ENCODE data around the gene OR7G1.
A peak's percentile ranks its signal among the peaks of the same experiment; 100 is the strongest.

OR7G1 gene

GRCh38 chr19:9140159-9140874 is 24.8 kb upstream of the OR7G1 start, which contains the start of gene ZNF317:
Gene ZNF317, plus strand, starts transcription at chr19:9140397. Its CDS starts 15,620 bp downstream, at chr19:9156017.
- Histone ChIP-seq H3K36me3 (ENCODE audit: insufficient read depth, low read length) (peaks cover 30% of the 10 kb centered on the region), H3K9me3 (ENCODE audit: insufficient read depth, low read depth, low read length) (peaks cover 29% of the 10 kb centered on the region), H3K9ac (ENCODE audit: low read depth, low read length) (peak within 1 kb of the TSS; percentile 99), H3K4me1 (ENCODE audit: insufficient read depth, low read length) (no peaks in the 10 kb centered on the region), H3K27me3 (ENCODE audit: insufficient read depth, low read length) (no peaks in the 10 kb centered on the region), H3K27ac (ENCODE audit: low read depth, low read length) (peak within 1 kb of the TSS; percentile 88), H3K4me3 (ENCODE audit: low read length) (peak within 1 kb of the TSS; percentile 98)
- under 1% methylated on average over 42 of the region's 43 CpGs for WGBS

- Histone ChIP-seq H3K36me3 (ENCODE audit: insufficient read depth, low read length) (peaks cover 24% of the 10 kb centered on the region), H3K4me3 (ENCODE audit: low read length) (peak overlapping the region; percentile 98), H3K4me1 (ENCODE audit: insufficient read depth, low read length) (no peaks in the 10 kb centered on the region), H3K9ac (ENCODE audit: low read depth, low read length) (peak overlapping the region; percentile 99), H3K27me3 (ENCODE audit: insufficient read depth, low read length) (no peaks in the 10 kb centered on the region), H3K9me3 (ENCODE audit: insufficient read depth, low read depth, low read length) (peaks cover 23% of the 10 kb centered on the region), H3K27ac (ENCODE audit: low read depth, low read length) (no peak overlapping the region)
- 40% methylated on average over 7 of the region's 8 CpGs for WGBS
These were observed 24.1 kb upstream of the OR7G1 start for GRCh38 chr19:9139609-9140158.

GRCh38 chr19:9132422-9132821 is 16.9 kb upstream of the OR7G1 start:
- no peak overlapping the region for H3K4me3 ChIP-seq (ENCODE audit: low read length)
- H3K27ac ChIP-seq (ENCODE audit: low read depth, low read length): no peak overlapping the region
- H3K4me1 ChIP-seq (ENCODE audit: insufficient read depth, low read length): no peaks in the 10 kb centered on the region
- 72% methylated on average over 5 of the region's 5 CpGs for WGBS
- H3K9ac ChIP-seq (ENCODE audit: low read depth, low read length): no peak overlapping the region
- H3K27me3 ChIP-seq (ENCODE audit: insufficient read depth, low read length): no peaks in the 10 kb centered on the region
- H3K36me3 ChIP-seq (ENCODE audit: insufficient read depth, low read length): no peaks in the 10 kb centered on the region
- peaks cover 12% of the 10 kb centered on the region; the same call in 1 of the 2 replicates for H3K9me3 ChIP-seq (ENCODE audit: insufficient read depth, low read depth, low read length)

- Histone ChIP-seq H3K9me3 (ENCODE audit: insufficient read depth, low read depth, low read length) (peaks cover 20% of the 10 kb centered on the region), H3K27me3 (ENCODE audit: insufficient read depth, low read length) (no peaks in the 10 kb centered on the region), H3K9ac (ENCODE audit: low read depth, low read length) (no peak overlapping the region), H3K4me3 (ENCODE audit: low read length) (no peak overlapping the region), H3K4me1 (ENCODE audit: insufficient read depth, low read length) (no peaks in the 10 kb centered on the region), H3K36me3 (ENCODE audit: insufficient read depth, low read length) (no peaks in the 10 kb centered on the region), H3K27ac (ENCODE audit: low read depth, low read length) (no peak overlapping the region)
- WGBS: 88% methylated on average over 1 of the region's 1 CpG
These were observed 15.4 kb upstream of the OR7G1 start for GRCh38 chr19:9130965-9131364.

- Histone ChIP-seq H3K4me3 (ENCODE audit: low read length) (no peak overlapping the region), H3K9me3 (ENCODE audit: insufficient read depth, low read depth, low read length) (peaks cover 31% of the 10 kb centered on the region), H3K27me3 (ENCODE audit: insufficient read depth, low read length) (no peaks in the 10 kb centered on the region), H3K4me1 (ENCODE audit: insufficient read depth, low read length) (no peaks in the 10 kb centered on the region), H3K36me3 (ENCODE audit: insufficient read depth, low read length) (no peaks in the 10 kb centered on the region), H3K27ac (ENCODE audit: low read depth, low read length) (no peak overlapping the region), H3K9ac (ENCODE audit: low read depth, low read length) (no peak overlapping the region)
- WGBS: 69% methylated on average over 3 of the region's 3 CpGs
These were observed 12.6 kb upstream of the OR7G1 start for GRCh38 chr19:9128171-9128570.

GRCh38 chr19:9126900-9127405 is 11.4 kb upstream of the OR7G1 start, which contains the start of gene OR7G3:
Gene OR7G3, minus strand, starts transcription at chr19:9126950. Its CDS starts 0 bp downstream, at chr19:9126950.
- Histone ChIP-seq H3K4me1 (ENCODE audit: insufficient read depth, low read length) (no peaks in the 10 kb centered on the region), H3K4me3 (ENCODE audit: low read length) (no peak within 1 kb of the TSS), H3K9ac (ENCODE audit: low read depth, low read length) (no peak within 1 kb of the TSS), H3K27me3 (ENCODE audit: insufficient read depth, low read length) (no peaks in the 10 kb centered on the region), H3K27ac (ENCODE audit: low read depth, low read length) (no peak within 1 kb of the TSS), H3K36me3 (ENCODE audit: insufficient read depth, low read length) (no peaks in the 10 kb centered on the region), H3K9me3 (ENCODE audit: insufficient read depth, low read depth, low read length) (peaks cover 40% of the 10 kb centered on the region)
- 66% methylated on average over 1 of the region's 1 CpG for WGBS

- peaks cover 38% of the 10 kb centered on the region for H3K9me3 ChIP-seq (ENCODE audit: insufficient read depth, low read depth, low read length)
- WGBS: 63% methylated on average over 4 of the region's 5 CpGs
- no peak overlapping the region for H3K4me3 ChIP-seq (ENCODE audit: low read length)
- no peaks in the 10 kb centered on the region for H3K36me3 ChIP-seq (ENCODE audit: insufficient read depth, low read length)
- H3K27me3 ChIP-seq (ENCODE audit: insufficient read depth, low read length): no peaks in the 10 kb centered on the region
- no peaks in the 10 kb centered on the region for H3K4me1 ChIP-seq (ENCODE audit: insufficient read depth, low read length)
- H3K9ac ChIP-seq (ENCODE audit: low read depth, low read length): no peak overlapping the region
- H3K27ac ChIP-seq (ENCODE audit: low read depth, low read length): no peak overlapping the region
These were observed 984 bp upstream of the OR7G1 start for GRCh38 chr19:9116547-9116946.

GRCh38 chr19:9109959-9110358 is 5.6 kb downstream of the OR7G1 start:
- H3K4me1 ChIP-seq (ENCODE audit: insufficient read depth, low read length): no peaks in the 10 kb centered on the region
- no peak overlapping the region for H3K27ac ChIP-seq (ENCODE audit: low read depth, low read length)
- no peak overlapping the region for H3K9ac ChIP-seq (ENCODE audit: low read depth, low read length)
- H3K9me3 ChIP-seq (ENCODE audit: insufficient read depth, low read depth, low read length): peaks cover 55% of the 10 kb centered on the region
- 62% methylated on average over 2 of the region's 2 CpGs for WGBS
- no peaks in the 10 kb centered on the region for H3K36me3 ChIP-seq (ENCODE audit: insufficient read depth, low read length)
- H3K27me3 ChIP-seq (ENCODE audit: insufficient read depth, low read length): no peaks in the 10 kb centered on the region
- H3K4me3 ChIP-seq (ENCODE audit: low read length): no peak overlapping the region

GRCh38 chr19:9107375-9107774 is 8.2 kb downstream of the OR7G1 start, which contains the start of gene OR7G2:
Gene OR7G2, minus strand, starts transcription at chr19:9107475. Its CDS starts 4,232 bp downstream, at chr19:9103243.
- Histone ChIP-seq H3K36me3 (ENCODE audit: insufficient read depth, low read length) (no peaks in the 10 kb centered on the region), H3K27me3 (ENCODE audit: insufficient read depth, low read length) (no peaks in the 10 kb centered on the region), H3K4me3 (ENCODE audit: low read length) (no peak within 1 kb of the TSS), H3K9me3 (ENCODE audit: insufficient read depth, low read depth, low read length) (peaks cover 62% of the 10 kb centered on the region), H3K27ac (ENCODE audit: low read depth, low read length) (no peak within 1 kb of the TSS), H3K9ac (ENCODE audit: low read depth, low read length) (no peak within 1 kb of the TSS), H3K4me1 (ENCODE audit: insufficient read depth, low read length) (no peaks in the 10 kb centered on the region)
- 74% methylated on average over 7 of the region's 8 CpGs for WGBS

- Histone ChIP-seq H3K27me3 (ENCODE audit: insufficient read depth, low read length) (no peaks in the 10 kb centered on the region), H3K36me3 (ENCODE audit: insufficient read depth, low read length) (no peaks in the 10 kb centered on the region), H3K4me1 (ENCODE audit: insufficient read depth, low read length) (no peaks in the 10 kb centered on the region), H3K9ac (ENCODE audit: low read depth, low read length) (no peak within 1 kb of the TSS), H3K9me3 (ENCODE audit: insufficient read depth, low read depth, low read length) (peaks cover 13% of the 10 kb centered on the region; the same call in 1 of the 2 replicates), H3K4me3 (ENCODE audit: low read length) (no peak within 1 kb of the TSS), H3K27ac (ENCODE audit: low read depth, low read length) (no peak within 1 kb of the TSS)
- 89% methylated on average over 1 of the region's 2 CpGs for WGBS
These were observed 28.8 kb downstream of the OR7G1 start, which contains the start of gene OR1M1 for GRCh38 chr19:9086761-9087160. Gene OR1M1, plus strand, starts transcription at chr19:9087061. Its CDS starts 6,184 bp downstream, at chr19:9093245.

- H3K4me3 ChIP-seq (ENCODE audit: low read length): no peak overlapping the region
- no peak overlapping the region for H3K27ac ChIP-seq (ENCODE audit: low read depth, low read length)
- no peak overlapping the region for H3K9ac ChIP-seq (ENCODE audit: low read depth, low read length)
- no peaks in the 10 kb centered on the region for H3K9me3 ChIP-seq (ENCODE audit: insufficient read depth, low read depth, low read length)
- 80% methylated on average over 3 of the region's 4 CpGs for whole genome bisulfite sequencing
- peaks cover 18% of the 10 kb centered on the region for H3K4me1 ChIP-seq (ENCODE audit: insufficient read depth, low read length)
- H3K36me3 ChIP-seq (ENCODE audit: insufficient read depth, low read length): no peaks in the 10 kb centered on the region
- H3K27me3 ChIP-seq (ENCODE audit: insufficient read depth, low read length): no peaks in the 10 kb centered on the region
These were observed 36.9 kb downstream of the OR7G1 start for GRCh38 chr19:9078651-9079050.

All from HUES64 (cell line).